HepG2 (cell line): ENCODE measurements around the gene PGPEP1. TPM values are rescaled to one million over a fixed set of nuclear protein-coding genes. Genes with fewer than 3 reads are reported as not detected.

Experiments
- ATAC-seq: fragments of 200-7000 bp; cut with Tn5 transposase; 3 replicates; pipeline ENCODE4 v1.9.1; 2020; ENCODE audit warnings: mild to moderate bottlenecking, moderate library complexity
- BruUV-seq: library from RNA; stranded (reverse); fragments of 400-500 nt; replicated peaks from 2 replicates; lab custom pipeline; 2021; lab: Mats Ljungman, UMichigan
- CTCF ChIA-PET: fragments of 300-600 bp; formaldehyde crosslinking; extraction: SDS; loops from one replicate; lab custom pipeline; 2021; ENCODE audit warnings: low total read pairs, inconsistent platforms, low intra/inter-chr PET ratio; lab: Yijun Ruan, JAX
- POLR2A ChIA-PET: fragments of 350-600 bp; sonication (Branson Sonifier 250); formaldehyde crosslinking; loops from one replicate; lab custom pipeline; 2020; ENCODE audit warnings: antibody characterized with exemption, inconsistent platforms; lab: Yijun Ruan, JAX
- DNase-seq: peaks from one replicate; pipeline ENCODE4 v3.0.0-alpha.2; 2015; ENCODE audit warnings: low spot score
- FAIRE-seq: peaks from 3 replicates; lab custom pipeline; 2011; peaks lifted over from hg19 to GRCh38; lab: Jason Lieb, UNC
- H2AFZ ChIP-seq: one replicate; pipeline ENCODE4 v1.6.1; 2011; ENCODE audit warnings: low read length, inconsistent platforms
- H3K27ac ChIP-seq: fragments of 300-600 bp; 3 replicates; pipeline ENCODE4 v1.8.0; 2011; ENCODE audit warnings: mixed run types, mild to moderate bottlenecking, mixed read lengths, low read length, inconsistent platforms; ENCODE audit not compliant: insufficient read depth; ENCODE audit errors: extremely low read length
- H3K27me3 ChIP-seq, 2 experiments: fragments of 200-600 bp in 1 of 2; 2 replicates in 1 of 2; 3 replicates in 1 of 2; pipeline versions ENCODE4 v1.6.0 to v1.8.0; 2011; ENCODE audit warnings: low read length in 2 of 2, mild to moderate bottlenecking in 2 of 2, moderate library complexity in 2 of 2, inconsistent platforms in 1 of 2; ENCODE audit not compliant: insufficient read depth in 2 of 2, control insufficient read depth in 1 of 2
- H3K36me3 ChIP-seq, 2 experiments: fragments of 200-600 bp in 1 of 2; replicated peaks in 1 of 2; 2 replicates in 1 of 2; 3 replicates in 1 of 2; pipeline versions ENCODE4 v1.5.1 to v1.8.0; 2011; ENCODE audit warnings: low read length in 2 of 2, inconsistent platforms in 1 of 2; ENCODE audit not compliant: insufficient read depth in 2 of 2, control insufficient read depth in 1 of 2
- H3K4me1 ChIP-seq: 2 replicates; pipeline ENCODE4 v1.5.1; 2012; ENCODE audit warnings: low read length, inconsistent platforms; ENCODE audit not compliant: insufficient read depth
- H3K4me2 ChIP-seq: 2 replicates; pipeline ENCODE4 v1.6.0; 2011; ENCODE audit warnings: low read depth, low read length, inconsistent platforms
- H3K4me3 ChIP-seq, 3 experiments: fragments of 200-600 bp in 1 of 3; sonication (generic), shearing (Covaris generic) in 1 of 3; replicated peaks in 1 of 3; 2 replicates each; pipeline ENCODE4 v1.5.1; 2011 to 2016; ENCODE audit warnings: low read length in 3 of 3, inconsistent platforms in 2 of 3, low read depth in 2 of 3, mild to moderate bottlenecking in 2 of 3, control low read depth in 1 of 3, mixed read lengths in 1 of 3; ENCODE audit not compliant: insufficient read depth in 1 of 3
- H3K79me2 ChIP-seq: one replicate; pipeline ENCODE4 v1.6.1; 2011; ENCODE audit warnings: low read length, inconsistent platforms; ENCODE audit not compliant: insufficient read depth
- H3K9ac ChIP-seq: 2 replicates; pipeline ENCODE4 v1.6.0; 2011; ENCODE audit warnings: mild to moderate bottlenecking, low read depth, low read length, inconsistent platforms; ENCODE audit not compliant: insufficient read depth
- H3K9me3 ChIP-seq: 2 replicates; pipeline ENCODE4 v1.5.1; 2012; ENCODE audit warnings: mild to moderate bottlenecking, low read length
- H4K20me1 ChIP-seq: 2 replicates; pipeline ENCODE4 v1.6.0; 2011; ENCODE audit warnings: inconsistent platforms, mild to moderate bottlenecking, low read length, moderate library complexity; ENCODE audit not compliant: insufficient read depth
- U2AF2 ChIP-seq: fragments of 200-400 bp; formaldehyde crosslinking; IDR thresholded peaks from 2 replicates; pipeline ENCODE4 v1.6.1; 2017; ENCODE audit warnings: low read depth, mild to moderate bottlenecking, low read length
- ZNF44 ChIP-seq: sonication (generic); formaldehyde crosslinking; IDR thresholded peaks from 2 replicates; pipeline ENCODE4 v1.5.1; 2020; ENCODE audit warnings: mild to moderate bottlenecking, missing genetic modification reagents
- WGBS: methylation state at CpG from one replicate; pipeline ENCODE4 v1.1.6; 2017; ENCODE audit warnings: low lambda C conversion rate; 5-methylcytosine and 5-hydroxymethylcytosine counted together
- in situ Hi-C: cut with HindIII; loops from 2 replicates; pipeline ENCODE4 v1.10.0; 2017; ENCODE audit warnings: low pct_unique_long_range_greater_than_20kb; ENCODE audit not compliant: extremely low pct_ligation_motif_present
- intact Hi-C: fragments of 100-400 bp; cut with micrococcal nuclease; formaldehyde crosslinking; loops from one replicate; pipeline ENCODE4 v1.10.0; 2022; ENCODE audit not compliant: unreplicated experiment
- polyA plus RNA-seq, 8 experiments: library from polyadenylated mRNA; depleted of rRNA in 3 of 8; stranded (reverse) in 7 of 8; unstranded in 1 of 8; fragments of >200 nt; fragmentation: Illumina TruSeq in 4 of 8; extraction: Trizol in 4 of 8; gene quantifications; 2 replicates each; pipeline versions ENCODE4 v1.2.1 to v1.2.3, GENCODE V29; 2011 to 2016; ENCODE audit warnings: low read depth in 4 of 8, missing spikeins in 1 of 8, mixed read lengths in 1 of 8; ENCODE audit not compliant: insufficient read depth in 1 of 8
- total RNA-seq, 5 experiments: library from RNA; depleted of rRNA; stranded (reverse); fragments of >200 nt; fragmentation: Illumina TruSeq; extraction: Trizol; gene quantifications; 2 replicates each; pipeline ENCODE4 v1.2.3, GENCODE V29; 2016; ENCODE audit warnings: low read depth in 1 of 5
- TF ChIP-seq, protein P1 (sequence below): sonication (generic); formaldehyde crosslinking; IDR thresholded peaks from 2 replicates; pipeline ENCODE4 v1.5.0; 2020; ENCODE audit warnings: missing genetic modification reagents
- TF ChIP-seq, protein P2 (sequence below): fragments of 450-650 bp; IDR thresholded peaks from 2 replicates; pipeline ENCODE4 v1.6.1; 2016
- TF ChIP-seq, protein P3 (sequence below): IDR thresholded peaks from 2 replicates; pipeline ENCODE4 v1.6.1; 2016
- TF ChIP-seq, protein P4 (sequence below): IDR thresholded peaks from 2 replicates; pipeline ENCODE4 v1.6.1; 2012; ENCODE audit warnings: inconsistent platforms

Gene PGPEP1
- total and polyA plus RNA-seq, 2 of the 13 experiments (the other 11 are each of a cell fraction or from before 2014, with no cell fraction given) = 53.1 to 56.6 TPM

DNA sequence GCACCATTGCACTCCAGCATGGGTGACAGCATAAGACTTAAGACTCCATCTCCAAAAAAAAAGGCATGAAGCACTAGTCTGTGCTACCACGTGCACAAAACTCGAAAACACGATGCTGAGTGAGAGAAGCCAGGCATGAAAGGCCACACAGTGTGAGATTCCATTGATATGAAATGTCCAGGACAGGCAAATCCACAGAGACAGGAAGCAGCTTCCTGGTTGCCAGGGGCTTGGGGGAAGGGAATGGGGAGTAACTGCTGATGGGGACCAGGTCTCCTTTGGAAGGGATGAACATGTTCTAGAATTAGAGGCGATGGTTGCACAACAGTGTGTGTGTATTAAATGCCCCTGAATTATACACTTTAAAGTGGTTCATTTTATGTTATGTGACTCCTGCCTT is 43.1 kb upstream of the PGPEP1 start:
- no peak overlapping the region for H3K4me2 ChIP-seq
- no peaks in the 10 kb centered on the region for H3K79me2 ChIP-seq
- intact Hi-C loops = no loop called here
- CTCF ChIA-PET = no interaction called here
- no peaks in the 10 kb centered on the region for H3K36me3 ChIP-seq
- TF ChIP-seq, protein P1, sequence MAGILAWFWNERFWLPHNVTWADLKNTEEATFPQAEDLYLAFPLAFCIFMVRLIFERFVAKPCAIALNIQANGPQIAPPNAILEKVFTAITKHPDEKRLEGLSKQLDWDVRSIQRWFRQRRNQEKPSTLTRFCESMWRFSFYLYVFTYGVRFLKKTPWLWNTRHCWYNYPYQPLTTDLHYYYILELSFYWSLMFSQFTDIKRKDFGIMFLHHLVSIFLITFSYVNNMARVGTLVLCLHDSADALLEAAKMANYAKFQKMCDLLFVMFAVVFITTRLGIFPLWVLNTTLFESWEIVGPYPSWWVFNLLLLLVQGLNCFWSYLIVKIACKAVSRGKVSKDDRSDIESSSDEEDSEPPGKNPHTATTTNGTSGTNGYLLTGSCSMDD (CRISPR knock-in tag) = no peak
- TF ChIP-seq, protein P2, sequence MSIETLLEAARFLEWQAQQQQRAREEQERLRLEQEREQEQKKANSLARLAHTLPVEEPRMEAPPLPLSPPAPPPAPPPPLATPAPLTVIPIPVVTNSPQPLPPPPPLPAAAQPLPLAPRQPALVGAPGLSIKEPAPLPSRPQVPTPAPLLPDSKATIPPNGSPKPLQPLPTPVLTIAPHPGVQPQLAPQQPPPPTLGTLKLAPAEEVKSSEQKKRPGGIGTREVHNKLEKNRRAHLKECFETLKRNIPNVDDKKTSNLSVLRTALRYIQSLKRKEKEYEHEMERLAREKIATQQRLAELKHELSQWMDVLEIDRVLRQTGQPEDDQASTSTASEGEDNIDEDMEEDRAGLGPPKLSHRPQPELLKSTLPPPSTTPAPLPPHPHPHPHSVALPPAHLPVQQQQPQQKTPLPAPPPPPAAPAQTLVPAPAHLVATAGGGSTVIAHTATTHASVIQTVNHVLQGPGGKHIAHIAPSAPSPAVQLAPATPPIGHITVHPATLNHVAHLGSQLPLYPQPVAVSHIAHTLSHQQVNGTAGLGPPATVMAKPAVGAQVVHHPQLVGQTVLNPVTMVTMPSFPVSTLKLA = peak; percentile 72
- TF ChIP-seq ZNF44 (CRISPR knock-in tag) (no peak), U2AF2 (no peak)
- TF ChIP-seq, protein P3, sequence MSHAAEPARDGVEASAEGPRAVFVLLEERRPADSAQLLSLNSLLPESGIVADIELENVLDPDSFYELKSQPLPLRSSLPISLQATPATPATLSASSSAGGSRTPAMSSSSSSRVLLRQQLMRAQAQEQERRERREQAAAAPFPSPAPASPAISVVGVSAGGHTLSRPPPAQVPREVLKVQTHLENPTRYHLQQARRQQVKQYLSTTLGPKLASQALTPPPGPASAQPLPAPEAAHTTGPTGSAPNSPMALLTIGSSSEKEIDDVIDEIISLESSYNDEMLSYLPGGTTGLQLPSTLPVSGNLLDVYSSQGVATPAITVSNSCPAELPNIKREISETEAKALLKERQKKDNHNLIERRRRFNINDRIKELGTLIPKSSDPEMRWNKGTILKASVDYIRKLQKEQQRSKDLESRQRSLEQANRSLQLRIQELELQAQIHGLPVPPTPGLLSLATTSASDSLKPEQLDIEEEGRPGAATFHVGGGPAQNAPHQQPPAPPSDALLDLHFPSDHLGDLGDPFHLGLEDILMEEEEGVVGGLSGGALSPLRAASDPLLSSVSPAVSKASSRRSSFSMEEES (CRISPR knock-in tag) = no peak
- TF ChIP-seq, protein P4, sequence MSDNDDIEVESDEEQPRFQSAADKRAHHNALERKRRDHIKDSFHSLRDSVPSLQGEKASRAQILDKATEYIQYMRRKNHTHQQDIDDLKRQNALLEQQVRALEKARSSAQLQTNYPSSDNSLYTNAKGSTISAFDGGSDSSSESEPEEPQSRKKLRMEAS = peak; percentile 13; the same call in 1 of the 2 replicates
- in situ Hi-C loops = no loop called here
- H3K9me3 ChIP-seq = no peaks in the 10 kb centered on the region
- no peak for FAIRE-seq
- 20% methylated on average over 4 of the region's 4 CpGs for WGBS
- BruUV-seq = no TSS peak
- H3K4me1 ChIP-seq = peaks cover 63% of the 10 kb centered on the region
- DNase-seq = no peak
- H2AFZ ChIP-seq = no peak overlapping the region
- POLR2A ChIA-PET = interaction anchor here (1.3 kb wide), 1 partner anchor 15 kb away, joined by 4 read pairs; no protein-coding TSS in a partner anchor
- H3K27me3 ChIP-seq = no peaks in the 10 kb centered on the region
- no peak overlapping the region for H3K27ac ChIP-seq
- ATAC-seq = no peak
- no peaks in the 10 kb centered on the region for H4K20me1 ChIP-seq
- H3K4me3 ChIP-seq = no peak overlapping the region
- H3K9ac ChIP-seq = no peak overlapping the region
